ENCODE results near the gene CERS6. TPM values are rescaled to one million over a fixed set of nuclear protein-coding genes. Genes with fewer than 3 reads are reported as not detected.

CERS6 gene
- total RNA-seq, 4 donors from 2014 or later, result 53.7 to 78.3 (median 63.8) TPM

- 86 to 91% methylated on average over 1 of the region's 1 CpG for WGBS, 2 donors
- TF ChIP-seq CTCF (IDR thresholded peaks at IDR 0.05) (no peak), POLR2A (IDR thresholded peaks at IDR 0.05) (no peak)
- no peak overlapping the region for H3K4me3 ChIP-seq (ENCODE audit: low read depth, poor library complexity, severe bottlenecking)
- no peak for DNase-seq (ENCODE audit: low spot score in 2 of 2)
- intact Hi-C loops (cut with DNase I; ENCODE audit: low total_unique reads), result no loop called here
Observed at GRCh38 chr2:168633895-168634294, 177.8 kb downstream of the CERS6 start.

GRCh38 chr2:168635065-168635577 lies 179.0 kb downstream of the CERS6 start:
- 40 to 42% methylated on average over 3 of the region's 3 CpGs for WGBS, 2 donors
- H3K4me3 ChIP-seq (ENCODE audit: low read depth, poor library complexity, severe bottlenecking), result no peak overlapping the region
- intact Hi-C loops (cut with DNase I; ENCODE audit: low total_unique reads), result no loop called here
- peak; percentile 59 to 83 for DNase-seq (ENCODE audit: low spot score in 2 of 2)
- no peak for TF ChIP-seq CTCF (IDR thresholded peaks at IDR 0.05)
- TF ChIP-seq POLR2A (IDR thresholded peaks at IDR 0.05), result no peak

- WGBS, 2 donors, result 36 to 45% methylated on average over 2 of the region's 2 CpGs
- peak in 1 of 2 donors; percentile 44 for DNase-seq (ENCODE audit: low spot score in 2 of 2)
- no peak overlapping the region for H3K4me3 ChIP-seq (ENCODE audit: low read depth, poor library complexity, severe bottlenecking)
- intact Hi-C loops (cut with DNase I; ENCODE audit: low total_unique reads), result no loop called here
- no peak for TF ChIP-seq CTCF (IDR thresholded peaks at IDR 0.05)
- no peak for TF ChIP-seq POLR2A (IDR thresholded peaks at IDR 0.05)
Observed at GRCh38 chr2:168639018-168639417, 182.9 kb downstream of the CERS6 start.

- intact Hi-C loops (cut with DNase I; ENCODE audit: low total_unique reads), result no loop called here
- WGBS, 2 donors, result 35 to 52% methylated on average over 3 of the region's 3 CpGs
- no peak for TF ChIP-seq POLR2A (IDR thresholded peaks at IDR 0.05)
- H3K4me3 ChIP-seq (ENCODE audit: low read depth, poor library complexity, severe bottlenecking), result no peak overlapping the region
- DNase-seq (ENCODE audit: low spot score in 2 of 2), result peak in 1 of 2 donors; percentile 64
Observed at GRCh38 chr2:168639441-168639898, 183.4 kb downstream of the CERS6 start.

GRCh38 chr2:168640039-168640438 lies 184.0 kb downstream of the CERS6 start:
- no peak for DNase-seq (ENCODE audit: low spot score in 2 of 2)
- intact Hi-C loops (cut with DNase I; ENCODE audit: low total_unique reads), result no loop called here
- WGBS, 2 donors, result 64 to 66% methylated on average over 3 of the region's 3 CpGs
- TF ChIP-seq CTCF (IDR thresholded peaks at IDR 0.05), result no peak
- no peak for TF ChIP-seq POLR2A (IDR thresholded peaks at IDR 0.05)
- no peak overlapping the region for H3K4me3 ChIP-seq (ENCODE audit: low read depth, poor library complexity, severe bottlenecking)

GRCh38 chr2:168641636-168642035 lies 185.6 kb downstream of the CERS6 start:
- WGBS, 2 donors, result 95% methylated on average over 4 of the region's 4 CpGs
- intact Hi-C loops (cut with DNase I; ENCODE audit: low total_unique reads), result no loop called here
- DNase-seq (ENCODE audit: low spot score in 2 of 2), result no peak
- TF ChIP-seq POLR2A (IDR thresholded peaks at IDR 0.05) (no peak), CTCF (IDR thresholded peaks at IDR 0.05) (no peak)
- H3K4me3 ChIP-seq (ENCODE audit: low read depth, poor library complexity, severe bottlenecking), result no peak overlapping the region
